ENCODE data around the gene ANKRD17. TPM values are rescaled to one million over a fixed set of nuclear protein-coding genes. Genes with fewer than 3 reads are reported as not detected.
"Not testable (repeated sequence)": the region's sequence is repeated elsewhere in the genome, so short reads cannot be mapped to it uniquely, and the experiment has no call there.

ANKRD17 gene
- total RNA-seq, 1 experiment from 2014 or later = 33.1 TPM

DNA sequence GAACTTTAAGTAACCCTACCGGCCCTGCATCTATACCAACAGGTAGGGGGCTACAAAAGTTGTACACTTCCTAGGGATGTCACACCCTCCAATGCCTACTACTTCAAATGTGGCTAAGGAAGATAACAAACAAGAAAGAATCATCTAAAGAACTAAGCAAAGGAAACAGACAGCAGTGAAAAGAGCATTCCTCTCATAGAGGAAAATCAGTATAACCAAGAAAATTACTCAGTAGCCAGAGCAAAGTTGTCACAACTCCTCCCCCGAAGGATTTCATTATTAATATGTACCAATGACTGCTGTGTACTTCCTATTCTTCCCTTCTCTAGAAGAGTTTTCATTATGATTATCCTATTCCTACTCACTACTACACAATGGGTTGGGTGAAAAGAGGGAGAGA is 12.6 kb downstream of the ANKRD17 start:
- no peak for DNase-seq (ENCODE audit: low spot score)

DNA sequence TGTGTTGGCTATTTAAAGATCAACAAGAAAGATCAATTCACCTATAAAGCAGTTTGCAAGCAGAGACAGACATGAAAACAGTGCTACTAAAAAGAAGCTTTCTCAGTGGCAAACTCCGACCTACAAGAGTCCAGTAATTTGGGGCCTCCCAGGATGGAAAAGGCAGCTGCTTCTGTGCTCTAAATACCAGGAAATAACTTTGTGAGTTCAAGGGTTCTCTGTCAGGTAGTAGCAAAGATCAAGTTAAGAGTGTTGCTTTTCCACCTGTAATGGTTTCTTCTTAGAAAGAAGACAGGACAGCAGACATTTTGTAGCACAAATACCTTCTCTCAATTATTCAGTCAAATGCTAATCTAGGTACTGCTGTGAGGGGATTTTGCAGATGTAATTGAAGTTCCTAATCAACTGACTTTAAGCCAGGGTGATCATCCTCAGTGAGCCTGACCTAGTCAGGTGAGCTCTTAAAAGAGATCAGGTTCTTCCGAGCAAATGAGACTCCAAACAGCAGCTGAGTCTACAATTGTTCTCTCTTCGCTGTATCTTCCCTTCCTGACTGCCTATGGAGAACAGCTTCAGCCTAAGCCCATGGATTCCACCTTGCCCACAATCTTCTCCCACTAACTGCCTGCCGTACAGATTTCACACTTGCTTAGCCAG is 13.5 kb downstream of the ANKRD17 start:
- no peak for DNase-seq (ENCODE audit: low spot score)

DNA sequence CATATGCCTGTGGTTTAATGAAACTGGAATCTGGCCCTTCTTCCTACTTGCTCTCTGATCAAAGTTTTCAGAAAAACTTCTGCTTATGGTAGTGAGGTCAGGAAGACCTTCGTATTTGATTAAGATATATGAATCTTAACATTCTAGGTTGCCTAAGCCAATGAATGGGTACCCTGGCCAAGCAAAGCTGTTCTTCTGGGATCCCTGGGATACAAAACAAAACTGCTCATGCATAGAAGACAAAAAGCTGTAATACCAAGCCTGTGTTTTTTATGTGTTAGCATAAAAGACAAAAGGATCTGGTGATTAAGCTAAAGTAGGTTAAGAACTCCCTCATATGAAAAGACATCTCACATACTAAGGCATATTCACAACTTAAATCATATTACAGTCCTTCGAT is 21.6 kb downstream of the ANKRD17 start:
- DNase-seq (ENCODE audit: low spot score) = no peak

DNA sequence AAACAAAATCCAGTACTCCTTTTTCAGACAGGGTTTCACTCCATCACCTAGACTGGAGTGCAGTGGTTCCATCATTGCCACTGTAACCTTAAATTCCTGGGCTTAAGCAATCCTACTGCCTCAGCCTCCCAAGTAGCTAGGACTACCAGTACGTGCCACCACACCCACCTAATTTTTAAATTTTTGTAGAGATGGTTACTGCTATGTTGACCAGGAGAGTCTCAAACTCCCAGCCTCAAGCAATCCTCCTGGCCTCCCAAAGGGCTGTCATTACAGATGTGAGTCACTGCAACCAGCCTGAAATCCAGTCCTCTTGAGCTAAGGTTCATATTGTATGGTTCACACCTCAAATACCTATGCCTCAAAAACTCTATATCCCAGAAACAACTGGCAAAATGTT is 22.4 kb downstream of the ANKRD17 start:
- DNase-seq (ENCODE audit: low spot score) = no peak

DNA sequence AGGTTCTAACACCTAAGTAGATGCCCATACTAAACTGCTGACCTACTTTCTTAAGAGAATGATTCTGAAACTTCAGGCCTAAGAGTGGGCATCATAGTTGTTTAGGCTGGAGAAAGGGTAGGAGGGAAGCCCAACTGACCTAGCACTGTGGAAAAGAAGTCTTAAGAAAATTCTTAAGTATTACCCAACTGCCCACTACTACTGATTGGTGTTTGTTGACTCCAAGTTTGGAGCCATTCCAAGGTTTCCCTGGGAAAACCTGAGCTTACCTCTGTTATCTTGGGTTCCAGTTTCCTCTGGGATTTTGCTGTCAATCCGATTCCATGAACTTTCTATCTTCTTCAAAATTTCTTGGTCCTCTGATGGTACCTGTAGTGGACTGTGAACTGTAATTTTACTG is 23.9 kb downstream of the ANKRD17 start:
- DNase-seq (ENCODE audit: low spot score) = no peak

DNA sequence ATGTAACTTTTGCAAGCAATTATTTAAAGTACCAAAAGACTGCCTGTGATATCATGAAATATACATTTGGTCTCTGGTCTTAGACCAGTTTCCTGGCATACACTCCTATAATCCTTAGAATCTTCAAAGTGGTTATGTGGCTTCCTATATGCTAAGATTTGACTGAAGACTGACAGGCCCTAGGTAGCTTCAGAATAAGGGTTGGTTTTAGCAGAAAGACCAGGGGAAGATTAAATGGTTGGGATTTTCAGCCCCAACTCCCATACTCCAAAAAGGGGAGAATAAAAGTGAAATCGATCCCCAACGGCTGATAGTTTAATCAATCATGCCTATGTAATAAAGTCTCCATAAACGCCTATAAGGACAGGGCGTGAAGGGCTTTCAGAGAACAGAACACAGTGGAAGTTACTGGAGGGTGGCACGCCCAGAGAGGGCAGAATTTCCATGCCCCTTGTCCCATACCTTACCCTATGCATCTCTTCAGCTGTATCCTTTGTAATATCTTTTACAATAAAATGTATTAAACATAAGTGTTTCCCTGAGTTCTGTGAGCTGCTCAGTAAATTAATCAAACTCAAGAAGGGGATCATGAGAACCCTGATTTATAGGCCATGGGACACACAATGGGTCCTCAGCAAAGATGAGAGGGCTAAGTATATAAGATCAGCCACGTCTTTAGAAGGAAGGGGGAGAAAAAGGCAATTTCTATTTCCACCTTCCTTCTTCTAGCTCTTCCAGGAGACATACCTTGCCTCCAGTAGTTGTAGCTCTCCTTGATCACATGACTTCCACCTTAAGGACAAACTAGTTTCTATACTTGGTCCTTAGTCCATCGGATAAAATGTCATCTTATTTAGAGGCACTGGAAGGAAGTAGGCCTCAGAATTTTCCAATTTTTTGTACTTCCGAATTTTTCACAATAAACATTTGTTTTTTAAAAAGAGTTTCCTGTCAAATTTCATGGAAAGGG is 26.8 kb downstream of the ANKRD17 start:
- DNase-seq (ENCODE audit: low spot score) = no peak

DNA sequence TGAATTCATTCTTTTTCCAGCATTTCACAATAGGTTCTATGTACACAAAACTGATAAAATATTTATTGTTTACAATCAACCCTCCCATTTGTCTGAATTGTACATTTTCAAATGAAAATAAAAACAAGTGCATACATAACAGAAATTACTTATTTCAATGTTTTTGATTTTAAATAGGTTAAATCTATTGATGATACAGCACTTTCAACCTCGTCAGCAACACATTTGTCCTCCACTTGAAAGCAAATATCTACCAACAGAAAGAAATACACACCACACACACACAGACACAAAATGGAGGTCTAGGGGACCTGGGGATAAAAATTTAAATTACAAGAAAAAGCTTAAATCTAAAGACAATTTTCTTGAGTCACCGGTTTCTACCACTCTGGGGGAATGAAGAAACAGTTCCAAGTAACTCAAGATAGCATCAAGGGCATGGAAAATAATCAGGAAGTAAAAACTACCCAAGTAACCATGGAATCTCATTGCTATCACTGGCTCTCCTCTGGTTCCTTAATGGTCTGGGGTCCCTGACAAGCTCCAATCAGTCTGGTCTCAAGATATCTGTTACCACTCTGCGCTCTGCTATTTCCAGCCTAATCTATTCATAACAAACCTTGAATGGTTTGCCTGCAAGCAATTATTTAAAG is 27.6 kb downstream of the ANKRD17 start:
- no peak for DNase-seq (ENCODE audit: low spot score)

DNA sequence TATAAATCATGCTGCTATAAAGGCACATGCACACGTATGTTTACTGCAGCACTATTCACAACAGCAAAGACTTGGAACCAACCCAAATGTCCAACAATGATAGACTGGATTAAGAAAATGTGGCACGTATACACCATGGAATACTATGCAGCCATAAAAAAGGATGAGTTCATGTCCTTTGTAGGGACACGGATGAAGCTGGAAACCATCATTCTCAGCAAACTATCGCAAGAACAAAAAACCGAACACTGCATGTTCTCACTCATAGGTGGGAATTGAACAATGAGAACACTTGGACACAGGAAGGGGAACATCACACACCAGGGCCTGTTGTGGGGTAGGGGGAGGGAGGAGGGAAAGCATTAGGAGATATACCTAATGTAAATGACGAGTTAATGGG is 29.8 kb downstream of the ANKRD17 start:
- not testable (repeated sequence) for DNase-seq (ENCODE audit: low spot score)

DNA sequence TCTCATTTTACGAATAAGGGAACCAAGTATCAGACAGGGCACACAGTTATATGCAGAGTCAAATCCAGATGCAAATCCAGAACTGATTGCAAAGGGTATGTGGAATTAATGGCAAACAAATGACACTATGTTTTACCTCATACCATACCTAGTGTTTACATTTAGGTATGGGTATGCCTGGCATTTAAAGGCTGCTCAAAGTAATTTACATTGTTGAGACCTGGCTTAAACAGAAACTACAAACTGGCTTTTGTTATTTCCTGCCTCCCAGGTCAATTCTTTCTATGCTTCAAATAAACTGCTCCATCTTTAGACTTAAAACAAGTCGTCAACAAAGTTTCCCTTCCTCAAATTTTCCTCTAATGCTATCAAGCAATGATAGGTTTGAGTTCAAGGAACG is 33.7 kb downstream of the ANKRD17 start:
- DNase-seq (ENCODE audit: low spot score) = no peak

DNA sequence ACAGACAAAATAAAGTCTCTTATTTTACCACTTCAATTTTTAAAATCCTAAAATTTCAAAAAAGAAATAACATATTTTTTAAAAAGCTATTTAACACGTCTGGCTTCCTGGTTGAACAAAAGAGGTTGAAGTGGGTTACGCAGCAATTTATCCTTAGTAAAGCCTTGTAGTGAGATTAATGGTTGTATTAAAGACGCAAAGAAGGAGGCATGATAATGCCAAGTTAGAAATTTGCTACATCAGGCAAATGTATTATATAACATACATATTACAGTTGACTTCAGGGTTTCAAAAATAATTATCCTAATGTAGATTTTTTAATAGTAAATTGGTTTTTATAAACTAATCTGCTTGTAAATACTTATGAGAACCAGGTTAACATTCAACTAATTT is 35.3 kb downstream of the ANKRD17 start:
- DNase-seq (ENCODE audit: low spot score) = no peak

DNA sequence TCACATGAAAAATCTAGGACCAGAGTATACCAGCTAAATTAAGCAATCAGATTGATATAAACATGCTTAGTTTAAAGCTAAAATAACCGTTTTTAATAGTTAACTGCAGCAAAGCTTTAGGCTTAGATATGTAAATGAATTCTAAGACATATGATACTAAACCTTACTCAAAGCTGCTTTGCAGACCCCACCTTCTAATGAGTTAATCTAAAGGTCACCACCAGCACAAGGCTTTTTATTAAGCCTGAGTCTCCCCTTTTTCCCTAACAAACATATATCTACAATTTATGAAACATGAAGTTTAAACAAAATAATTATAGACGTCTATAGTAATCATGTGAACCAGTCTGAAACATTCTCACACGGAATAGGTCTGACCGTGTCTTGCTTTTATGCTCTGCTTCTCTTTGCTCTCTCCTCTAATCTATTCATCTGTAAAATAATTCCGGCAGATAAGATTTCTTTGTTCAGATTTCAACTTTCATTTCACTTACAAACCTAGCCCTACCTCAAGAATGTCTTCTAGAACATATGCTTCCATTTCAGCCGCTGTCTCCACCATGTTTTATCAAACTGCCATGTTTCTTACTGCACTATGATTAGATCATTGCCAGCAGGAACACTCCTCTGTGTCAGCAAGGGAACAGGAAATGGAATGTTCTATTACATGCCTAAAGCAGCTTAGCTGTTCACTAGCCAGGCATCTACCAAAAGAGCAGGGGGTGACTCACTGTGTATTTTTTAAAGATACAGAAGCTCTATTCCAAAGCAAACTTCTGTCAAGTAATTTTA is 35.9 kb downstream of the ANKRD17 start:
- DNase-seq (ENCODE audit: low spot score) = peak; percentile 96

DNA sequence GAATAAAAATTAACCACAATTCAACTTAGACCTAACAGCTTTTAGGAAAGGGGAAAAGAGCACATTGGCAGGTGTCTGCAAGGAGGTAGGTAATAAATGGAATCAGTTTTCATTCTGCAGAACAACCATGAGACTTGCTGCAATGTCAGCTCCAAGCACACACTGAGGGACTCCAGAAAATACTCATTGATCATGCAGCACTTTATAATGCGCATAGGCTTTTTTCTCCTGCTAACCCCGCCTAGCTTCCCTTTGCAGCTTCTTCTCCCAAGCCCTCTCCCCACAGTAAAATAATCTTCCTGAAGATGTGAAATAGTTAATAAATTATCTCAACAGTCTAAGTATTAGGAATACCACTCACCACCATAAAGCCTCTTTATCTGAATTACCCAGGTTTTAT is 36.9 kb downstream of the ANKRD17 start:
- DNase-seq (ENCODE audit: low spot score) = no peak

DNA sequence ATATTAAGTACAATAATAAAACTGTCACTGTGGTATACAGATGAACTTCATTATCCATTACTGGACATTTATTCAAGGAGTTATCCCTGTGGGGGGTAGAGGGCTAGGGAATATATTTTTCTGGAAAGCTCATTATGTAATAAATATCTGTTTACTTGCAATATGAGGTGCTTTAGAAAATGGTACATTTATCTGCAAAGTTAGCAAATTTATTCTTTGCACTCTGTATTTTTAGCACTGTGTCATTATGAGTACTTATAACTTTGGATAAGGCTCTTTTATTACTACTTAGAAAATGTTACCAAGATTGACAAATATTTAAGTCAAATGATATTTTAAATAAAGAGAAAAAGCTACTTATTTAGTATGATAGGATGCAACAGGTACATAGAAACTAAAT is 37.8 kb downstream of the ANKRD17 start:
- no peak for DNase-seq (ENCODE audit: low spot score)

DNA sequence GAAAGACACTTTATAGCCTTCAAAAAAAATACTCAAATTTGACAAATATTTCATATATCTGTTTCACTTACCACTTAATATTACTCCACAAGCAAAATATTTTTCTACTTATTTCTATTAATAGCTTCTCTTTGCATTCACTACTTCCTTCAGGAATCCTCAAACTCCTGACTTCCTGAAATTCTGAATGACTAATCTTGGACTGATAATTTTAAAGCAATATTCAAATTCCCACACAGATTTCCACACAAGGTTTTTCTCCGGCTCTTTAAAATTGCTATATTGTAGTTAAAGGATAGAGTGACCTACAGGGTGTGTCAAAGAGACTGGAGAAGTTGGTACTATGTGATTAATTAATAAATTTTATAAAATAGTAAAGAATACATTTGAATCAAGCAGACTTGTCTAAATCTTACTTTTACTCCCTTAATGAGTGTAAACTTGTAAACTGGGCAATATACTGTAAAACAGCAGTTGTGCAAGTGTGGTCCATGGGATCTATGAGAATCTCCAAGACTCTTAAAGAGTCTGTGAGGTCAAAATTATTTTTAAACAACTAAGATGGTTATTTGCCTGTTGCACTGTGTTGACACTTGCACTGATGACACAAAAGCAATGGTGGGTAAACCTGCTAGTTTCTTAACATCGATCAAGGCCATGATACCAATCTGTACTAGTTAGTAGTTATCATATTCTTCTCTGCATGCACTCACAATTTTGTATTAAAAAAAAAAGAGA is 44.5 kb downstream of the ANKRD17 start:
- no peak for DNase-seq (ENCODE audit: low spot score)

DNA sequence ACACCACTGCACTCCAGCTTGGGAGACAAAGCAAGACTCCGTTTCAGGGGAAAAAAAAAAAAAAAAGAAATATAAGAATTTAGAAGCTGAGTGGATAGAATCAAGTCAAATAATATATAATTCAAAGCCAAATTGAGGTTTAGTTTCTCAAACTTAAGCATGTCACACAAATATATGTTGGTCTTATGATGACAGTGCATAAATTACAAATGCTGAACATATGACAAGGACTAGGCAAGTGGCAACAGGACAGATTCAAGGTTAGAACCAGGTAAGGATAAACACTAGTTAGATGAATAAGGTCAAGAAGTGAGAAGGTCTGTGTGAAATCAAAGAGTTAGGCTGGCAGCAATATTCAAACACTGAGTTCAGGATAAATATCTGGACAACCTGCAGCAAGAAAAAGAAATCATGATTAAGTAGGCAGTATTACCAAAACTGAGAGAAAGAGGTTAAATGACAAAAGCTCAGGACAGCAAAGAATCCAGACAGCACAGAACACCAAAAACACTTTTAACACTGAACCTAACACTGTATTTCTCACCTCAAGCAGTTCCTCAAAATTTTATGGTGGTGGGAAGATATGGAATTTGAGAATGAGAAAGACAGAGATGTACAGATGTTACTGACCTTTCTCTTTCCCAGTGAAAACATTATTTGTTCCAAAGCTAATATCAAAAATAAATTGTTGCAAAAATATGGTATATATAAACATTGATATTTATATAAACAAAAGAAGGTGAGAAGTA is 45.4 kb downstream of the ANKRD17 start:
- DNase-seq (ENCODE audit: low spot score) = no peak

DNA sequence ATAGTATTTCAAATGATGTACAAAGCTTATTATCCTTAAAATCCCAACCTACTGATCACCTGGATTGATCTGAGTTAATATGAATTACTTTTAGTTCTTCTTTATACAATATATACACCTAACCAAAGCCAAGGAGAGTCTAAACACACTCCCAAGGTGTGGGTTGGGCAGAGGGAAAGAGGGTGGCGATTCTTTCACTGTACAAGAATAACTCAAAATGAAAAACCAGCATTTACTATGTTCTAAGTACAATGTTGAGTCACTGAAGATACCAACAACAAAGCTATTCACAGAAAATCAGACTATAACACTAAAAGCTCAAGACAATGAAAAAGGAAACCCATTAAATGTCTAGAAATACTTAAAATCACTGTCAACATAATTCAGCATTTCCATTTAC is 46.6 kb downstream of the ANKRD17 start:
- DNase-seq (ENCODE audit: low spot score) = no peak

DNA sequence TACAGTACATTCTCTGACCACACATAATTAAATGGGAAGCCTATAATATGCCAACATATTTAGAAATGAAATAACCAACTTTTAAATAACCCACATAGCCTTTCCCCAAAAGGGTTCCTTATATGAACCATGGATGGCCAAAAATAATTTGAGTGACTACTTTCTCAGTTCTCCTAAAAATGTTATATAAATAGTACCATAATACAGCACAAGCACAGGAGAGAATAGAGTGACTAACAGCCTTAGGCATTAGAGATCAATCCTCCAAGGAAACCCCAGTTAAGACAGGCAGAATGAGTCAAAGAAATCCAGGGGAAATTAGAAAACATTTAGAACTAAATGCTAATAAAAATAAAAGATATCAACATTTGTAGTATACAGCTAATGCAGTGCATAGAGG is 50.2 kb downstream of the ANKRD17 start:
- no peak for DNase-seq (ENCODE audit: low spot score)

DNA sequence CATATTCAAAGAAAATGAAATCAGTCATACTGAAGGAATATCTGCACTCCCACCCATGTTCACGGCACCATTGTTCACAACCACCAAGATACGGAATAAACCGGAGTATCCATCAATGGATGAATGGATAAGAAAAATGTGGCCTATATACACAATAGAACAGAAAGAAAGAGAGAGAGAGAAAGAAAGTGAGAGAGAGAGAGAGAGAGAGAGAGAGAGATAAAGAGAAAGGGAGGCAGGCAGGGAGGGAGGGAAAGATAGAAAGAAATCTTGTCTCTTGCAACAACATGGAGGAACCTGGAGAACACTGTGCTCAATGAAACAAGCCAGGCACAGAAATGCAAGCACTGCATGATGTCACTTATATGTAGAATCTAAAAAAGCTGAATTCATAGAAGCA is 52.4 kb downstream of the ANKRD17 start:
- DNase-seq (ENCODE audit: low spot score) = no peak

DNA sequence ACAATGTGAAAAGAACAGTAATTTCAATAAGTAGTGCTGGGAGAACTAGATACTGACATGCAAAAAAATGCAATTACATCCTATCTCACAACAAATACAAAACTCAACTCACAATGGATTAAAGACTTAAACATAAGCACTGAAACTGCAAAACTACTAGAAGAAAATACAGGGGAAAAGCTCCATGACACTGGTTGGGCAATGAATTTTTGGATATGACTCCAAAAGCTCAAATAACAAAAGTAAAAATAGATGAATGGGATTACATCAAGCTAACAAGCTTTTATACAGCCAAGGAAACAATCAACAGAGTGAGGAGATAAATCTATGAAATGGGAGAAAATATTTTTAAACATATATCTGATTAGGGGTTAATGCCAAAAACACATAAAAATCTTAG is 53.1 kb downstream of the ANKRD17 start:
- no peak for DNase-seq (ENCODE audit: low spot score)

DNA sequence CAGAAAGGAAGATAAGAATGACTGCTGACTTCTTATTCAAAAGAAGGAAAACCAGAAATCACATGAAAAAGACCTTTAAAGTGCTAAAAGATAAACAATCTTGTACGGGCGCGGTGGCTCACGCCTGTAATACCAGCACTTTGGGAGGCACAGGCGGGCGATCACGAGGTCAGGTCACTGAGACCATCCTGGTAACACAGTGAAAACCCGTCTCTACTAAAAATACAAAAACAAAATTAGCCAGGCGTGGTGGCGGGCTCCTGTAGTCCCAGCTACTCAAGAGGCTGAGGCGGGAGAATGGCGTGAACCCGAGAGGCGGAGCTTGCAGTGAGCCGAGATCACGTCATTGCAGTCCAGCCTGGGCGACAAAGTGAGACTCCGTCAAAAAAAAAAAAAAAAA is 54.6 kb downstream of the ANKRD17 start:
- DNase-seq (ENCODE audit: low spot score) = not testable (repeated sequence)

Measured in H4 (cell line).